PC-9 (cell line): ENCODE results near the gene URM1. TPM values are rescaled to one million over a fixed set of nuclear protein-coding genes. Genes with fewer than 3 reads are reported as not detected.
A peak's percentile ranks its signal among the peaks of the same experiment; 100 is the strongest.

Experiments used
- BruUV-seq: library from RNA; stranded (reverse); fragments of 400-500 nt; replicated peaks from 2 replicates; lab custom pipeline; 2021; lab: Mats Ljungman, UMichigan
- CTCF ChIA-PET: fragments of 300-600 bp; sonication (Branson Sonifier 250); formaldehyde crosslinking; loops from one replicate; lab custom pipeline; 2022; ENCODE audit warnings: antibody characterized with exemption; lab: Charles Lee
- POLR2A ChIA-PET: fragments of 300-600 bp; sonication (Branson Sonifier 250); formaldehyde crosslinking; loops from one replicate; lab custom pipeline; 2022; ENCODE audit warnings: antibody characterized with exemption; ENCODE audit not compliant: unreplicated experiment; lab: Charles Lee
- DNase-seq, 2 experiments: peaks; one replicate each; pipeline versions ENCODE4 v3.0.0 to v3.0.0-alpha.2; 2015 to 2022; ENCODE audit warnings: mixed read lengths in 1 of 2
- H2AFZ ChIP-seq: fragments of 200-600 bp; sonication (generic); 2 replicates; pipeline ENCODE4 v1.8.1; 2017; ENCODE audit warnings: antibody characterized with exemption
- H3F3A ChIP-seq: fragments of 200-600 bp; sonication (generic); 2 replicates; pipeline ENCODE4 v1.8.1; 2017; ENCODE audit warnings: antibody characterized with exemption, mild to moderate bottlenecking, low read depth; ENCODE audit not compliant: insufficient read depth
- H3K27ac ChIP-seq: fragments of 200-600 bp; sonication (generic); 2 replicates; pipeline ENCODE4 v1.6.1; 2016; ENCODE audit warnings: mixed run types
- H3K27me3 ChIP-seq: fragments of 200-600 bp; sonication (generic); 2 replicates; pipeline ENCODE4 v1.6.1; 2016; ENCODE audit warnings: low read depth, mixed run types; ENCODE audit not compliant: insufficient read depth
- H3K36me3 ChIP-seq: fragments of 200-600 bp; sonication (generic); 2 replicates; pipeline ENCODE4 v1.6.1; 2016; ENCODE audit warnings: low read depth, mixed run types
- H3K4me1 ChIP-seq: fragments of 200-600 bp; sonication (generic); replicated peaks from 2 replicates; pipeline ENCODE4 v1.6.1; 2016; ENCODE audit warnings: mixed run types; ENCODE audit not compliant: insufficient read depth
- H3K4me2 ChIP-seq: fragments of 200-600 bp; sonication (generic); 2 replicates; pipeline ENCODE4 v1.6.1; 2017; ENCODE audit warnings: mixed run types
- H3K4me3 ChIP-seq: fragments of 200-600 bp; sonication (generic); 2 replicates; pipeline ENCODE4 v1.6.1; 2016; ENCODE audit warnings: mixed run types
- H3K79me2 ChIP-seq: fragments of 200-600 bp; sonication (generic); 2 replicates; pipeline ENCODE4 v1.6.1; 2017; ENCODE audit warnings: low read depth, mixed run types
- H3K9me2 ChIP-seq: fragments of 200-600 bp; sonication (generic); 2 replicates; pipeline ENCODE4 v1.8.1; 2017; ENCODE audit warnings: mild to moderate bottlenecking; ENCODE audit not compliant: insufficient read depth
- H3K9me3 ChIP-seq: fragments of 200-600 bp; sonication (generic); 2 replicates; pipeline ENCODE4 v1.8.1; 2016; ENCODE audit warnings: low read depth; ENCODE audit not compliant: insufficient read depth
- H4K20me1 ChIP-seq: fragments of 200-600 bp; sonication (generic); 2 replicates; pipeline ENCODE4 v1.8.1; 2017; ENCODE audit not compliant: insufficient read depth
- EZH2 ChIP-seq: fragments of 200-600 bp; sonication (generic); IDR thresholded peaks from 2 replicates; pipeline ENCODE4 v1.8.0; 2017; ENCODE audit warnings: antibody characterized with exemption, low read depth
- intact Hi-C: fragments of 100-400 bp; cut with micrococcal nuclease; formaldehyde crosslinking; loops from one replicate; pipeline ENCODE4 v1.10.0; 2022; ENCODE audit not compliant: unreplicated experiment
- total RNA-seq: library from RNA; stranded (reverse); gene quantifications from 2 replicates; pipeline ENCODE4 v1.2.3, GENCODE V29; 2021
- TF ChIP-seq, protein P1 (sequence below): fragments of 200-600 bp; sonication (generic); conservative IDR thresholded peaks from 2 replicates; pipeline ENCODE4 v1.6.1; 2017; ENCODE audit warnings: mixed run types, antibody characterized with exemption, mild to moderate bottlenecking, moderate library complexity

Gene URM1
- total RNA-seq, 1 experiment from 2014 or later, result 98.1 TPM

DNA sequence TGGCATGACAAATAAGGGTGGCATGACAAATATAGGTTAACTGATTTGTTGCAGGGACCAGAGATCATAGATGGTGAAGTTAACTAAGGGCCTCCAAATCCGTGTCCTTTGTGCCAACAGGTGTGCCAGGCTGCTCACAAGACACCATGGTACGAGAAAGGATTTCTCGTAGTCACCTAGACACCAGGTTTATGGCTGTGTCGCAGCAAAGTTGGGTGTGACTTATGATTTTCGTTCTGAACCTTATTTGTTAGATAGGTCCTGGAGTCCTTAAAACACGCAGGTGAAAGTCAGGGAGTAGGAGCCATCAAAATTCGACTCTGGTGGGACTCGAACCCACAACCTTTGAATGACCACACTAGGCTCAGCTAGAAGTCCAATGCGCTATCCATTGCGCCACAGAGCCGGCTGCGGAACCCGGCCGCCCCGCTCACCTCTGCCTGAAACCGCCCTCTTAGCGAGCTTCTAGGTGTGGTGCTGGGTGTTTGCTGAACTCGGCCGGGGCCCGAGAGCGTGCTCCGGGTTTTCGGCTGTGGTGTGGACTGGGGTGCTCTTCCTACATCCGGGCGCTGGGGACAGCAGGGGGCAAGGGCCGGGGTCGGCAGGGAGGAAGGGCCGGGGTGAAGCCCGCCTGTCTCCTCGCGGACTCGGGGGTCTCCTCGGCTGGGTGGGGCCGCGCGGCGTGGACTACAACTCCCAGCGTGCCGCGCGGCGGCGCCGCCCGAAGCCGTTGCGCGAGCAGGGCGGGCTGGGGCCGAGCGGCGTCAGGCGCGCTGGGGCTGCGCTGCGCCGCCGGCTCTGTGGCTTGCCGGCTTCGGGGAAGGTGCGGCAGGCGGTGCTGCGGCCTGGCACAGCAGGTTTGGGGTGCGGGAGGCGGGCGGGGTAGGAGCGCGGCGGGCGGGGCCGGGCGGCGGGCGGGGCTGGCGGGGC lies 31.1 kb upstream of the URM1 start, which contains the start of gene SLC27A4:
TSS of gene SLC27A4 (plus strand) at position 767 of the 930 bp plus-strand sequence. CDS start 2,606 bp downstream, outside the sequence.
- CTCF ChIA-PET, result interaction anchor here (0.6 to 0.7 kb wide), 3 partner anchors 34 to 168 kb away, joined by 4 to 13 read pairs (median 4); no protein-coding TSS in a partner anchor
- no peak for TF ChIP-seq EZH2
- TF ChIP-seq, protein P1, sequence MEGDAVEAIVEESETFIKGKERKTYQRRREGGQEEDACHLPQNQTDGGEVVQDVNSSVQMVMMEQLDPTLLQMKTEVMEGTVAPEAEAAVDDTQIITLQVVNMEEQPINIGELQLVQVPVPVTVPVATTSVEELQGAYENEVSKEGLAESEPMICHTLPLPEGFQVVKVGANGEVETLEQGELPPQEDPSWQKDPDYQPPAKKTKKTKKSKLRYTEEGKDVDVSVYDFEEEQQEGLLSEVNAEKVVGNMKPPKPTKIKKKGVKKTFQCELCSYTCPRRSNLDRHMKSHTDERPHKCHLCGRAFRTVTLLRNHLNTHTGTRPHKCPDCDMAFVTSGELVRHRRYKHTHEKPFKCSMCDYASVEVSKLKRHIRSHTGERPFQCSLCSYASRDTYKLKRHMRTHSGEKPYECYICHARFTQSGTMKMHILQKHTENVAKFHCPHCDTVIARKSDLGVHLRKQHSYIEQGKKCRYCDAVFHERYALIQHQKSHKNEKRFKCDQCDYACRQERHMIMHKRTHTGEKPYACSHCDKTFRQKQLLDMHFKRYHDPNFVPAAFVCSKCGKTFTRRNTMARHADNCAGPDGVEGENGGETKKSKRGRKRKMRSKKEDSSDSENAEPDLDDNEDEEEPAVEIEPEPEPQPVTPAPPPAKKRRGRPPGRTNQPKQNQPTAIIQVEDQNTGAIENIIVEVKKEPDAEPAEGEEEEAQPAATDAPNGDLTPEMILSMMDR, result no peak
- Histone ChIP-seq H3F3A (peaks cover 32% of the 10 kb centered on the region), H3K36me3 (no peaks in the 10 kb centered on the region), H4K20me1 (no peaks in the 10 kb centered on the region), H3K9me3 (no peaks in the 10 kb centered on the region), H3K9me2 (no peaks in the 10 kb centered on the region), H3K79me2 (peaks cover 13% of the 10 kb centered on the region), H3K4me3 (peak within 1 kb of the TSS; percentile 85), H3K27me3 (no peaks in the 10 kb centered on the region), H3K27ac (peak within 1 kb of the TSS; percentile 68), H2AFZ (peak within 1 kb of the TSS; percentile 83), H3K4me1 (peaks cover 9% of the 10 kb centered on the region; the same call in 1 of the 2 replicates), H3K4me2 (peak within 1 kb of the TSS; percentile 90)
- TSS peak; percentile 100 for BruUV-seq
- POLR2A ChIA-PET, result interaction anchor here (0.5 to 0.6 kb wide), 2 partner anchors 36 to 147 kb away, joined by 3 to 9 read pairs; no protein-coding TSS in a partner anchor
- peak; percentile 79 to 92 for DNase-seq
- intact Hi-C loops, result loop anchor here (1.0 to 5.0 kb wide), 7 partner anchors 11 to 213 kb away; partner anchors contain the start of genes CIZ1, COQ4, GOLGA2 and PTGES2

- no TSS peak for BruUV-seq
- ChIA-PET POLR2A (interaction anchor here (0.5 to 0.6 kb wide), 3 partner anchors 36 to 183 kb away, joined by 3 to 9 read pairs (median 5); no protein-coding TSS in a partner anchor), CTCF (interaction anchor here (0.6 to 1.3 kb wide), 11 partner anchors 12 to 249 kb away, joined by 3 to 14 read pairs (median 4); partner anchors contain the start of gene CERCAM)
- peak overlapping the region; percentile 90 for H3K4me2 ChIP-seq
- no peak for TF ChIP-seq EZH2
- TF ChIP-seq, protein P1, result no peak
- intact Hi-C loops, result loop anchor here (1.0 to 5.0 kb wide), 8 partner anchors 12 to 214 kb away; partner anchors contain the start of genes CIZ1, COQ4, GOLGA2 and PTGES2
- H3K9me2 ChIP-seq, result no peaks in the 10 kb centered on the region
- peaks cover 32% of the 10 kb centered on the region for H3F3A ChIP-seq
- no peaks in the 10 kb centered on the region for H3K27me3 ChIP-seq
- H2AFZ ChIP-seq, result peak overlapping the region; percentile 69
- H3K4me1 ChIP-seq, result peaks cover 9% of the 10 kb centered on the region; the same call in 1 of the 2 replicates
- peak overlapping the region; percentile 21 for H3K27ac ChIP-seq
- H4K20me1 ChIP-seq, result no peaks in the 10 kb centered on the region
- H3K9me3 ChIP-seq, result no peaks in the 10 kb centered on the region
- H3K79me2 ChIP-seq, result peaks cover 13% of the 10 kb centered on the region
- DNase-seq, result no peak
- 0 out of 2 replicates have a peak, but pooled peaks cover 5% of the 10 kb centered on the region for H3K36me3 ChIP-seq
- peak overlapping the region; percentile 85 for H3K4me3 ChIP-seq
Observed at GRCh38 chr9:128340691-128341434, 30.3 kb upstream of the URM1 start.
